Fibroblast of peridontal ligament (primary cell): ENCODE measurements around the gene CHDH.

ENCODE experiments used
- DNase-seq: peaks from one replicate; pipeline ENCODE4 v3.0.0-alpha.2; 2010; ENCODE audit errors: extremely low read depth

CHDH gene

DNA sequence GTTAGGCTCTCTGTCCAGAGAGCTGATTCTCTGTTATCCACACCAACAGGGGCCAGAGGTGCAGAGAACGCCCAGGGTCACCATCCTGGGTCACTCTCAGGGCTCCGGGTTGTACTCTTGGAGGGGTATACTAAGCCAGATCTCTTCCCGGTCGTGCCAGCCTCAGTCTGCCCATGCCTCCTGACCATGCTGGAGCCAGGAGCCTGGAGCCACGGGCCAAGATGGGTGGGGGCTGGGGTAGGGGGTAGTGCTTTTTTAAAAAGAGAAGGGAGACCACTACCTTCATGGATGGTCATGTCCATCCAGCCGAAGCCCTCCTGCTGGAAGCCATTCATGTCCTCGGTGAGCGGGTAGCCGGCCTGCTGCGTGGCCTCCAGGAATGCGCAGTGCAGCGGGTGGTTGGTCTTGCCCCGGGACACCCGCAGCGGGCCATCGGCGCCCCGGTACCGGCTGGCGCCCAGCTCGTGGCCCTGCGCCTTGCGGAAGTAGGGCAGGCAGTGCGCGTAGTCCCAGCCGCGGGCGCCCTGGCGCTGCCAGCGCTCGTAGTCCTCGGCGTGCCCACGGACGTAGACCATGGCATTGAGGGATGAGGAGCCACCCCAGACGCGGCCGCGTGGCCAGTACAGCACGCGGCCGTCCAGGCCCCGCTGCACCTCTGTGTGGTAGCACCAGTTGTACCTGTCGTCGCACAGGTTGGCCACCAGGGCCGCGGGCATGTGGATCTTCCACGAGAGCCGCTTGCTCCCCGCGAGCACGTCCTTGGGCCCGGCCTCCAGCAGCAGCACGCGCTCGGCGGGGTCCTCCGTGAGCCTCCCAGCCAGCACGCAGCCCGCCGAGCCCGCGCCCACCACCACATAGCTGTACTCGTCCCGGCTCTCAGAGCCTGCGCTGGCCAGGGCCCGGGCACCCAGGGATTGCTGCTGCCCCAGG is 22.9 kb downstream of the CHDH start:
- DNase-seq, result no peak

DNA sequence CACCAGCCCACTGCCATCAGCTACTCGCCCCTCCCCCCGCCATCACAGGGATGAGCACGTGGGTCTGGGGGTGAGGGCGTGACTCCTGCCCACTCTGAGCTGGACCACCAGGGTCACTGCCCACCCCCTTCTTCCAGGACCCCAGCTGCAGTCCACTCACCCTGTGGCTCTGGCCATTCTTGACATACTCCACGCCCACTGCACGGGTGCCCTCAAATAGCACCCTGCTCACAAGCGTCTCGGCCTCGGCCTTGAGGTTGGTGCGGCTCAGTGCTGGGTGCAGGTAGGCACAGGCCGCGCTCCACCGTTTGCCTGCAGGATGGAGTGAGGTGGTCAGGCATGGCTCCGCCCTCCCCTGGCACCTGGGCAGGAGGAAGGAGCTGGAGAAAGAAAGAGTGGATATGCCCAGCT is 23.9 kb downstream of the CHDH start:
- no peak for DNase-seq

- no peak for DNase-seq
These were observed 24.5 kb downstream of the CHDH start for GRCh38 chr3:53821631-53822121.

DNA sequence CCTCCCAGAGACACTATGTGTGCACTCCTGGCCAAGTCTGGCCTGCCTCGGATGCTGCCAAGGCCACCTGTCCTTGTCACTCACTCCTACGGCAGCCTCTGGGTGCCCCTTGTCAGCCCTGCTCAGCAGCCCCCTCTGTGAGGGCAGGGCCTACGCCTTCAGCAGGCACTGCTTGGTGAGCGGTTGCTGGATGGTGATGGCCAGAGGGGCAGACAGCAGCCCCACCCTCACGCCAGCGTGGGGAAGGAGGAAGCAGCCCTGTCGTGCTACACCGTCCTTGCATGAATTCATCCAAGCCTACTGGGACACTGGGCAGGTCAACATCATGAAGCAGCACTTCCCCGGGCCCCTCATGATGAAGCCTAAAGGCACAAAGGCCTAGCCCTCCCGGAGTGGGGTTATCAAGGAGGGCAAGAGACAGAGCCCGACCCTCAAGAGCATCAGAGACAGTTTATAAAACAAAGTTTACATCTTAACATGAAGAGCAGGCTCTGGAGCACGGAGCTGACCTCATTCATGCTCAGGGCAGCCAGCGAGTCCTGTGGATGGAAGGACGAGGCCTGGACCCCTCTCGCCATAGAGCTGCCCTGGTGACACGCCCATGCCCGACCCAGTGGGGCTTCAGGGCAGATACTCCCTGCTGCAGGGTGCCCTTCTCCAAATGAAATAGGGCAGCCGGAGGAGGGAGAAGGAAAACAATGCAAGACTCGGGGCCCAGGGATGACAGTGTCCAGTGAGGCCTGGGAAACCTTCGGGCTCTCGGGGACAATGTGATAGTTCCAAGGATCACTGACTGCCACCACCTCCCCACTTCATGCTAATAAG is 25.3 kb downstream of the CHDH start:
- no peak for DNase-seq

GRCh38 chr3:53820084-53820483 is 26.1 kb downstream of the CHDH start:
- DNase-seq, result no peak

DNA sequence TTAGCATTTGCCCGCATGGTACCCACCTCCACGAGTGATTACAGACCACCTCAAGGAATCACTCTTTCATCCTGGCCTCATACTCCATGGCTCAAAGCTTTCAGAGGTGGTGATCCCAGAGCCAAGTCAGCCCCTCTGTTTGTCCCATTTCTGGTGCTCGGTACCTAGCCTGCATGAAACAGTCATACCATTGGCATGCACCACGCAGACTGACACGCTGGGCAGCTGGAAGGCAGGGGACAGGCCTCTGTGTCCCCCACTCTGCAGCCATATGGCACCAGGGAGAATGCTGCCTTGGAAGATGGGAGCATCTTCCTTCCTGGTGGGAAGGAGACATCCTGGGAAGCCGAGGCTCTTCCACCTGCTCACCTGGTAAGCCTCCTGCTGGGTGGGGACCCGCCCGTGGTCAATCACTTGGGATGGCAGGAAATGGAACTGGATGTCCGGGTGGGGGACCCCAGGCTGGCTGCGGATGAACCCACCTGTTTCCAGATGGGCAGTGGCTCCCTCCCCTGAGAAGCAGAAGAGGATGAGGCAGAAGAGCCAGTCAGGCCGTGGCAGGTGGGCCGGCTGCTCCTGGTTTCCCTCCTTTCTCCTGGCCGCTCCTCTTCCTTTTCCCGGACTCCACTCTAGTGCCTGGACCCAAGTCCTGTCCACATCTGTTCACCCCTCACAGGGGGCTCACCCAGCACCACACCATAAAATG is 26.9 kb downstream of the CHDH start:
- no peak for DNase-seq

DNA sequence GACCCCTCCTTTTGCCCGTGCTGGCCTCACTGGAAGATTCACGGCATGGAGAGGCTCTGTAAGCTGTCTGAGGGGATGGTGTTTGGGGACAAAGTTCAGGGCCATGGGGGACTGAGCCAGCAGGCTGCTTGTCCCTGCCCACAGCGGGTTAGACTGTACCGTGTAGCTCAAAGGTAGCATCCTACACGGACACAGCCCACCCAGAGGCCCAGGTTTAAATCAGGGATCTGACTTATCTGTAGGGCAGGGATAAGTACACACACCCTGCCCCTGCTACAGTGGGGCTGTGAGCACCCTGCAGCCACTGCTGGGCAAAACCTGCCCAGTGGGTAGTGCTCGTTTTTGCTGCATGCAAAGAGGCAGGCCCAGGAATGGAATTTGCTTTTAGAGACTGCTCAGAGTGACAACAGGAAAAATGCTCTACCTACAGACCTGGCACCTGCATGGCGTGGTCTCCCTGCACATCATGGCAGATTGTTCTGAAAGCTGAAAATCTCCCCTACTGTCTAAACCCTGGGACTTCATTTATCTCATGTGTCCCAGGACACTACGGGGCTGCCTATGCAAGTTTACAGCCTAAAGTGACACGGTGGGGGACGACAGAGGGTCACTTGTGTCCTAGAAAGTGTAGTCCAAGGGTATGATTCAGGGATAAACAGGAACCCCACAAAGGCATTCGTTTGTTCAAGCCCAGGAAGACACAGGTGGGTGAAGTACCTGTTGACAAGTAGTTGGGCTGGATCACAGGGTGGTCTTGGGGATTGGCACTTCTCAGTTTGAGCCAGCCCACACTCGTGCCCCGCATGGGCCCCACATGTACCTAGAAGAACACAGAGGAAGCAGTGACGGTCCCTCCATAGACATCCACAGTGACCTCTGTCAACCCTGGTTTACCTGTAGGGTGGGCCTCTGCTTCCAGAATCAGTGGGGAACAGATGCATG is 27.7 kb downstream of the CHDH start:
- no peak for DNase-seq

DNA sequence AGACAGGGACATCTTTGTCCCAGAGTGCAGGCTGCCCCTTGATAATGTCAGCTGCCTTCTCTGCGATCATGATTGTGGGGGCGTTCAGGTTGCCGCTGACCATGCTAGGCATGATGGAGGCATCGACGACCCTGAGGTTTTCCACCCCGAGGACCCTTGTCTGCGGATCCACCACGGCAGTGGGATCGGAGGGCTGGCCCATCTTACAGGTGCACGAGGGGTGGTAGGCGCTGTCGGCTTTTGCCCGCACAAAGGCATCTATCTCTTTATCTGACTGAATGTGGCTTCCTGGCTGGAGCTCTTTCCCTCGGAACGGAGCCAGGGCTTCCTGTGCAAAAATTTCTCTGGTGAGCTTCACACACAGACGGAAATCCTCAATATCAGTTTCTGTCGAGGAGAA is 28.4 kb downstream of the CHDH start:
- no peak for DNase-seq

- no peak for DNase-seq
These were observed 29.0 kb downstream of the CHDH start for GRCh38 chr3:53817211-53817610.

GRCh38 chr3:53816425-53816824 is 29.8 kb downstream of the CHDH start:
- DNase-seq, result no peak

DNA sequence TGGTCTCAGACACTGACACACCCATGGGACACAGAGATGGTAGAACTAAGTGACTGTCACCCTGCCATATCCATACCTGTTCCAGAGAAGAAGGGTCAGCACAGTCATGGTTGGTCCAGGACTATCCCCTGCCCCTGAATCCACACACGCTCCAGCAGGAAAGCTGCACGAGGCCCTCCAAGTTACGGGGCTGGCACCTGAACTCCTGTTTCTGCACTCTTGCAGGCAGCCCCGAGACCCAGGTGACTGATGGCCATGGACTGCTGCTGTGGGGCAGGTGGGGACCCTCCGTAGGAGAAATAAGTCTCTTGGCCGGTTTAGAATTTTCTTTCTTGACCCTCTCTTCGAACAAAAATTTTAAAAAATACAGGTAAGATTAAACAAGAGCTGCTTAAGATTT is 30.6 kb downstream of the CHDH start:
- DNase-seq, result no peak

DNA sequence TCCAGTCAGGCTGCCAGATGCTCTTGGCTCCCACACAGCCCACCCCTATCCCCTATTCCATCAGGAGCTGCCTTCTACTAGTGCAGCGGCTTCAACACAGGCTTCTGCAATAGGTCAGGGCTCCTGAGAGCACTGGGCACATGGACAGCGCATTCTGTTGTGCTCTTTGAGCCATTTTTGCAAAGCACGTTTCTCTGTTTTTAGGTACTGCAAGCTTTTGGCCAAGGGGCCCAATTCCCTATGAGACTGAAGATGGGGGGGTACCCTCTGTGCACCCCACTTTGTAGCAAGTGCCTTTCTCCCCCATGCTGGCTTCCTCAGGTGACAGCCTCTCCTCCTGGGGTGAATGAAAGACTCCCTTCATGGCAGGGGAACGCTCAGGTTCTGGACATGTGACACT is 31.2 kb downstream of the CHDH start:
- DNase-seq, result no peak

DNA sequence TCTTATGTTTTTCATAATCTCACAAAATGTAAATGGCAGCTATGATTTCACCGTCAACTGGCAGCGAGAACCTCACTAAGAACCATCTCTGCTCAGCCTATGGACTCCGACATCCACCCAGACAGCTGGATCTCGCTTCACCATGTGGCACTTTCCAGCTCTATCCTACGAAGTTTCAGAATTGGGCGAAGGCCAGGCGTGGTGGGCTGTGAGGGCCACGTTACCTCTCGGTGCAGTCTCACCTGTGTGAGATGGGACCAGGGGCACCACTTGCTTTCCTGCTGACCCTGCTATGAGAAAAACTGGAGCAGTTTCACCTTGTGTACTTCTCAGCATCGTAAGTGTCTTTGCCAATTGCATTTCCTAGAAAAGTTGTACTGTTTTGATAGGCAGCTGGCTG is 32.3 kb downstream of the CHDH start:
- no peak for DNase-seq

DNA sequence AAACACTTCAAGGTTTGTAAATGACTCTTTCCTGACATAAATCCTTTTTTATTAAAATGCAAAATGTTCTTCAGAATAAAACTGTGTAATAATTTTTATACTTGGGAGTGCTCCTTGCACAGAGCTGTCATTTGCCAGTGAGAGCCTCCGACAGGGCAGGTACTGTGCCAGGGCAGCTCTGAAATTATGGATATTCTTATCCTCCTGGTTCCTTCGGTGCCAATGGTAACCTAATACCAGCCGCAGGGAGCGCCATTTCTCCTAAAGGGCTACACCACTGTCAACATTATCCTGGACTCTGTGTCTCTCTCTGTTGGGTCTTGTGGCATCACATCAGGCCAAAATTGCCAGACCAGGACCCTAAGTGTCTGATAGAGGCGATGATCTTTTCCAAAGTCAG is 33.0 kb downstream of the CHDH start:
- no peak for DNase-seq

DNA sequence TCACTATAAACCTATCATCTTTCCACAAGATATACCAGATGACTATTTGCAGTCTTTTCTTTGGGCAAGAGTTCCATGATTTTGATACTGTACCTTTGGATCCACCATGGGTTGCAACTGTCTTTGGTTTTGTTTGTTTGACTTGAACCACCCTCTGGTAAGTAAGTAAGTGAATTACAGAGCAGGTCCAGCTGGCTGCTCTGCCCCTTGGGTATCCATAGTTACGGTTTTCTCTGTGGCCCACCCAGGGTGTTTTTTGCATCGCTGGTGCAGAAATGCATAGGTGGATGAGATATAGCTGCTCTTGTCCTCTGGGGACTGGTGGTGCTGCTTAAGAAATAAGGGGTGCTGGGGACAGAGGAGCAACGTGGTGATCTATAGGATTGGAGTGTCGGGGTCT is 33.8 kb downstream of the CHDH start:
- no peak for DNase-seq

DNA sequence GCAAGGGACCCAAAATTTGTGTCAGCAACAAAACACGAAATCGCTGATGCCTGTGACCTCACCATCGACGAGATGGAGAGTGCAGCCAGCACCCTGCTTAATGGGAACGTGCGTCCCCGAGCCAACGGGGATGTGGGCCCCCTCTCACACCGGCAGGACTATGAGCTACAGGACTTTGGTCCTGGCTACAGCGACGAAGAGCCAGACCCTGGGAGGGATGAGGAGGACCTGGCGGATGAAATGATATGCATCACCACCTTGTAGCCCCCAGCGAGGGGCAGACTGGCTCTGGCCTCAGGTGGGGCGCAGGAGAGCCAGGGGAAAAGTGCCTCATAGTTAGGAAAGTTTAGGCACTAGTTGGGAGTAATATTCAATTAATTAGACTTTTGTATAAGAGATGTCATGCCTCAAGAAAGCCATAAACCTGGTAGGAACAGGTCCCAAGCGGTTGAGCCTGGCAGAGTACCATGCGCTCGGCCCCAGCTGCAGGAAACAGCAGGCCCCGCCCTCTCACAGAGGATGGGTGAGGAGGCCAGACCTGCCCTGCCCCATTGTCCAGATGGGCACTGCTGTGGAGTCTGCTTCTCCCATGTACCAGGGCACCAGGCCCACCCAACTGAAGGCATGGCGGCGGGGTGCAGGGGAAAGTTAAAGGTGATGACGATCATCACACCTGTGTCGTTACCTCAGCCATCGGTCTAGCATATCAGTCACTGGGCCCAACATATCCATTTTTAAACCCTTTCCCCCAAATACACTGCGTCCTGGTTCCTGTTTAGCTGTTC is 34.9 kb downstream of the CHDH start:
- DNase-seq, result no peak

DNA sequence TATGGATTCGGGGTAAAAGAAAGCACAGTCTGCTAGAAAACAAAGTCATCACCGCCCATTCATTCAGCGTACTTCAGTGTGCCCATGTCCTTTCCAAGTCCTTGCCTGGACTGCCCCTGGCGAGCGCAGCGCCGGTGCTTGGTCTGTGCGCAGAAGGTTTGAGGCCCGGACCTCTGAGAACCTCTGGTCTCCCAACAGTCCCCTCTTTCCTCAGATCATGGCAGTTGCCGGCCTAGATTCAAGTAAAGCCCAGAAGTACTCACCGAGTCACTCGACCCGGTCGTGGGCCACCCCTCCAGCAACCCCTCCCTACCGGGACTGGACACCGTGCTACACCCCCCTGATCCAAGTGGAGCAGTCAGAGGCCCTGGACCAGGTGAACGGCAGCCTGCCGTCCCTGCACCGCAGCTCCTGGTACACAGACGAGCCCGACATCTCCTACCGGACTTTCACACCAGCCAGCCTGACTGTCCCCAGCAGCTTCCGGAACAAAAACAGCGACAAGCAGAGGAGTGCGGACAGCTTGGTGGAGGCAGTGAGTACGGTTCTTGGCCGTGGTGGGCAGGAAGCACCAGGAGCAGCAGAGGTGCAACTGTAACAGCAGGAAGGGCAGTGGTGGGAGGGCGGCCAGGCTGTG is 36.3 kb downstream of the CHDH start:
- no peak for DNase-seq

- no peak for DNase-seq
These were observed 37.0 kb downstream of the CHDH start for GRCh38 chr3:53809267-53809666.

DNA sequence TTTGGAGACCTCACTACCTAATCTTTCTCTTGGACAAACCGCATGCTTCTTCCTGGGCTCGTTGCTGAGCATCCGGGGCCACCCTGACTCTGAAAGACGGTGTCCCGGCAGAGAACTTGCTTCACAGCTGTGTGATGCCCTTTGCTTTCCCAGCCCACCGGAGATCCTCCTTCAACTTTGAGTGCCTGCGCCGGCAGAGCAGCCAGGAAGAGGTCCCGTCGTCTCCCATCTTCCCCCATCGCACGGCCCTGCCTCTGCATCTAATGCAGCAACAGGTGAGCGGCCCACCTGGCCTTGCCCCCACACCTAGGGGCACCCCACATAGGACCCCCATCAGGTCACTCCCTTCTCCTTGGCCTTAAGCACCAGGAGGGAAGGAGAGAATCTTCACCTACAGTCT is 37.7 kb downstream of the CHDH start:
- no peak for DNase-seq
